ENCODE data around the gene OBSCN.

Gene OBSCN

DNA sequence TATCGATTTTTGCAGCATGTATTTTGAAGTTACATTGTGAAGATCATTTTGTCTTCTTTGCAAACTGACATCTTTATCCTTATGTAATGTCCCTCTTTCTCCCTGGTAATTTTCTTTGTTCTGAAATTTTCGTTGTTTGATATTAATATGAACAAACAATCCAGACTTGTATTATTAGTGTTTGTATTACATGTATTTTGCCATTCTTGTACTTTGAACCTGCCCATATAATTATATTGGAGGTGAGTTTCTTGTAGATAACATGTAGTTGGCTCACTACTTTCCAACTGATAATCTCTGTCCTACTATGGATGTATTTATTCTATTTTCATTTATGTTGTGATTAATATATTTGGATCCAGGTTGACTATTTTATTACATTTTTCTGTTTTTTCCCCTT is 27.1 kb downstream of the OBSCN start:
- DNase-seq (ENCODE audit: extremely low spot score), result no peak
- no peak for TF ChIP-seq SUZ12 (IDR thresholded peaks at IDR 0.05)
- TF ChIP-seq L3MBTL2 (conservative IDR thresholded peaks at IDR 0.05), result no peak
- no peak for TF ChIP-seq CTBP1 (IDR thresholded peaks at IDR 0.05; ENCODE audit: borderline replicate concordance)
- TF ChIP-seq HDGF (IDR thresholded peaks at IDR 0.05; ENCODE audit: borderline replicate concordance), result no peak
- no peak for TF ChIP-seq ZNF384 (IDR thresholded peaks at IDR 0.05)
- no peak for TF ChIP-seq FOXM1 (IDR thresholded peaks at IDR 0.05; ENCODE audit: borderline replicate concordance)
- TF ChIP-seq SP1 (IDR thresholded peaks at IDR 0.05), result no peak
- TF ChIP-seq NFRKB (IDR thresholded peaks at IDR 0.05), result no peak
- no peak for TF ChIP-seq ELF4 (IDR thresholded peaks at IDR 0.05)
- no peak for TF ChIP-seq BHLHE40 (IDR thresholded peaks at IDR 0.05; ENCODE audit: borderline replicate concordance)
- no peak for TF ChIP-seq FOXA1 (IDR thresholded peaks at IDR 0.05)
- ChIA-PET POLR2A (no interaction called here), CTCF (no interaction called here)

DNA sequence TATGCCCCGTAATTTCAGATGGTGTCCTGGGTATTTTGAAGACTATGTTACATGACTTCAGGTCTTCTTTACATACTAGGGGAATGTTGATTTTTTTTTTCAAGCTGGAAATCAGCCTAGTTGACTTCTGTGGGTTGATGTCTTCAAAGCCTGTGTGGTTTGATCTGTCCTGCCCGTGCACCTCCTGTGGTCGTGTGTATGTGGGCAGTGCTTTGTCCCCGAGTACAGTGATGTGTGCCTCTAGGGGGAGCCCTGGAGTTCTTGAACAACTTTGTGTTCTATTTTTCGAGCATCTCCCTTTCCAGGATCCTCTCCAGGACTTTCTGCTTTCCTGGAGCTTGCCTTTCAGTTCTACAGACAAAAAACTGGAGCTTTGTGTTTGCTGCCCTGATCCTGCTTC is 28.9 kb downstream of the OBSCN start:
- peak; percentile 76 for DNase-seq (ENCODE audit: extremely low spot score)
- CTCF ChIA-PET, result interaction anchor here (1.0 kb wide), 1 partner anchor 35 kb away, joined by 3 read pairs; no protein-coding TSS in a partner anchor
- no peak for TF ChIP-seq FOXK2 (IDR thresholded peaks at IDR 0.05)
- TF ChIP-seq TARDBP (IDR thresholded peaks at IDR 0.05), result no peak
- TF ChIP-seq ELF4 (IDR thresholded peaks at IDR 0.05), result no peak
- no peak for TF ChIP-seq FOXA1 (IDR thresholded peaks at IDR 0.05)
- no peak for TF ChIP-seq ZNF384 (IDR thresholded peaks at IDR 0.05)
- TF ChIP-seq NFRKB (IDR thresholded peaks at IDR 0.05), result no peak
- TF ChIP-seq ARNT (IDR thresholded peaks at IDR 0.05), result no peak
- no peak for TF ChIP-seq SUZ12 (IDR thresholded peaks at IDR 0.05)
- TF ChIP-seq SP1 (IDR thresholded peaks at IDR 0.05), result no peak
- no peak for TF ChIP-seq BHLHE40 (IDR thresholded peaks at IDR 0.05; ENCODE audit: borderline replicate concordance)
- no peak for TF ChIP-seq CTBP1 (IDR thresholded peaks at IDR 0.05; ENCODE audit: borderline replicate concordance)
- TF ChIP-seq LEF1 (IDR thresholded peaks at IDR 0.05; ENCODE audit: borderline replicate concordance), result no peak
- TF ChIP-seq FOXM1 (IDR thresholded peaks at IDR 0.05; ENCODE audit: borderline replicate concordance), result no peak
- POLR2A ChIA-PET, result no interaction called here

DNA sequence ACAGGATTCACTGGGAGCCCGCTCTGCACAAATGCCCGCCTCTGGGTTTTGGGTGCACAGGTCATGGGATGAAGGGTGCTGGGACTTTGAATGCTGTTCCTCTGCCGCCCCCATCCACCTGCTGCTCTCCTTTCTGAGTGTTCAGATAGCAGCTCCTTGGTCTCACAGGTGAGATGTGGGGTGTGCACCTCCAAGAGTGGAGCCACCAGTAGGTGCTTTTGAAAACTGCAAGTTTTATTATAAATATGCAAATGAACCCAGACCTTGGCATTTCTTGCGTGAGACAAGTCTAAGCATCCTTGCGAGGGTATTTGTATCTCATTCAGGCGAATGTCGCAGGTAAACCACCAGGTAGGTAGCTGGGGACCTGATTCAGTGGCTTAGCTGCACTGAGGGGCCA is 30.2 kb downstream of the OBSCN start:
- no peak for DNase-seq (ENCODE audit: extremely low spot score)
- POLR2A ChIA-PET, result no interaction called here
- TF ChIP-seq SP1 (IDR thresholded peaks at IDR 0.05) (no peak), ARNT (IDR thresholded peaks at IDR 0.05) (no peak), L3MBTL2 (conservative IDR thresholded peaks at IDR 0.05) (no peak), SUZ12 (IDR thresholded peaks at IDR 0.05) (no peak), ZNF384 (IDR thresholded peaks at IDR 0.05) (no peak), CTBP1 (IDR thresholded peaks at IDR 0.05; ENCODE audit: borderline replicate concordance) (no peak), BHLHE40 (IDR thresholded peaks at IDR 0.05; ENCODE audit: borderline replicate concordance) (no peak), ELF4 (IDR thresholded peaks at IDR 0.05) (no peak), TARDBP (IDR thresholded peaks at IDR 0.05) (no peak)
- TF ChIP-seq, protein P1, sequence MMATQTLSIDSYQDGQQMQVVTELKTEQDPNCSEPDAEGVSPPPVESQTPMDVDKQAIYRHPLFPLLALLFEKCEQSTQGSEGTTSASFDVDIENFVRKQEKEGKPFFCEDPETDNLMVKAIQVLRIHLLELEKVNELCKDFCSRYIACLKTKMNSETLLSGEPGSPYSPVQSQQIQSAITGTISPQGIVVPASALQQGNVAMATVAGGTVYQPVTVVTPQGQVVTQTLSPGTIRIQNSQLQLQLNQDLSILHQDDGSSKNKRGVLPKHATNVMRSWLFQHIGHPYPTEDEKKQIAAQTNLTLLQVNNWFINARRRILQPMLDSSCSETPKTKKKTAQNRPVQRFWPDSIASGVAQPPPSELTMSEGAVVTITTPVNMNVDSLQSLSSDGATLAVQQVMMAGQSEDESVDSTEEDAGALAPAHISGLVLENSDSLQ (IDR thresholded peaks at IDR 0.05), result no peak
- CTCF ChIA-PET, result no interaction called here

DNA sequence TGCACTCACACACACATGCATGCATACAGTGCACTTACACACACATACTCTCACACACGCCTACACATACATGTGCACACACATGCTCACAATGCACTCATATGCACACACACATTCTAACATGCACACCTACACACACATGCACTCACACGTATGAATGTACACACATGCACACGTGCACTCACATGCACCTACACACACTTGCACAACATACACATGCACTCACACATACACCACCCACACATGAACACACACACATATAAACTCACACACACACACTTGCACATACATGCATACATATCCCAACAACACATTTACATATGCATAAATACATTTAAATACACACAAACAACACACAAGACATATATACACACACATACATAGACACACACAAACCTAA is 30.6 kb downstream of the OBSCN start:
- no peak for DNase-seq (ENCODE audit: extremely low spot score)
- ChIA-PET POLR2A (no interaction called here), CTCF (no interaction called here)
- TF ChIP-seq, protein P1 (IDR thresholded peaks at IDR 0.05), result no peak
- TF ChIP-seq FOXA1 (IDR thresholded peaks at IDR 0.05), result no peak
- TF ChIP-seq FOXK2 (IDR thresholded peaks at IDR 0.05), result no peak
- TF ChIP-seq NFRKB (IDR thresholded peaks at IDR 0.05), result no peak
- TF ChIP-seq L3MBTL2 (conservative IDR thresholded peaks at IDR 0.05), result no peak
- no peak for TF ChIP-seq TARDBP (IDR thresholded peaks at IDR 0.05)
- no peak for TF ChIP-seq ELF4 (IDR thresholded peaks at IDR 0.05)
- no peak for TF ChIP-seq FOXM1 (IDR thresholded peaks at IDR 0.05; ENCODE audit: borderline replicate concordance)
- no peak for TF ChIP-seq LEF1 (IDR thresholded peaks at IDR 0.05; ENCODE audit: borderline replicate concordance)

DNA sequence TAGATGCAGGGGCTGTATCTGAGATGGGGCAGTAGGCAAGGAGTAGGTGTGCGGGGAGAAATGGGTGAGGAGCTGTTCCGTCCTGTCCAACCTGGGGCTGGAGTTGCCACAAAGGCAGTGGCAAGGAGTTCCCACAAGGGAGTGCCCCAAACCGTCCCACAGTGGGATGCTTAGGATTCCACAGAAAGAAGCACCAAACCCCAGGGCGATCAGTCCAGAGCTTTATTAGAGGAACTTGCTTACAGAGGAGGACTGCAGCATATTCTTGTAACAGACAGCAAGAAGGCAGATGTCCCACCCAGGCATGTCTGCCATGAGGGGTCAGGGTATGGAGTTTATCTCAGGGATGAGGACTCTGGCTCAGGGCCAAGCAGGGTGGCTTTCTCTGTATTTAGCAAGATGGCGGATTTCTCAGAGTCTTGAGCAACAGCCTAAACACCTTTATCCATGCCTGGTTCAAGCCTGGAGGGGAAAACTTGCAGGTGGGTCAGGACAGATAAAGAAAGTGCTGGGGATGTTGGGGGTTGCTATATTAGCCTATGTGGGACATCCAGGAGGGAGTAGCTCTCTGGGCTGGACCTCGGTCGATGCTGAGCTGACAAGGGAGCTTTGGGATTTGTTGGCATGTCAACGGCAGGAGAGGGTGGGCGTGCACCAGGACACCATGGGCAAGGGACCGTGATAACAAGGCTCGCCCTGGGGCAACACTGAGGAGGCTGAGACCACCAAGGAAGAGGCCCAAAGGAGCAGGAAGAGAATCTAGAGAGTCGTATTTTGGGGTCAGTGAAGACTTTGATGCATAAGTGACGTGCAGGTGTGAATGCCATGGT is 32.8 kb downstream of the OBSCN start:
- TF ChIP-seq NFRKB (IDR thresholded peaks at IDR 0.05) (no peak), TARDBP (IDR thresholded peaks at IDR 0.05) (no peak), HDGF (IDR thresholded peaks at IDR 0.05; ENCODE audit: borderline replicate concordance) (no peak), SUZ12 (IDR thresholded peaks at IDR 0.05) (no peak), FOXK2 (IDR thresholded peaks at IDR 0.05) (no peak), FOXA1 (IDR thresholded peaks at IDR 0.05) (no peak), FOXM1 (IDR thresholded peaks at IDR 0.05; ENCODE audit: borderline replicate concordance) (no peak), LEF1 (IDR thresholded peaks at IDR 0.05; ENCODE audit: borderline replicate concordance) (no peak), CTBP1 (IDR thresholded peaks at IDR 0.05; ENCODE audit: borderline replicate concordance) (no peak), ZNF384 (IDR thresholded peaks at IDR 0.05) (no peak), SP1 (IDR thresholded peaks at IDR 0.05) (no peak), ELF4 (IDR thresholded peaks at IDR 0.05) (no peak), ARNT (IDR thresholded peaks at IDR 0.05) (no peak), L3MBTL2 (conservative IDR thresholded peaks at IDR 0.05) (no peak), BHLHE40 (IDR thresholded peaks at IDR 0.05; ENCODE audit: borderline replicate concordance) (no peak)
- TF ChIP-seq, protein P1 (IDR thresholded peaks at IDR 0.05), result no peak
- CTCF ChIA-PET, result no interaction called here
- POLR2A ChIA-PET, result no interaction called here
- no peak for DNase-seq (ENCODE audit: extremely low spot score)

DNA sequence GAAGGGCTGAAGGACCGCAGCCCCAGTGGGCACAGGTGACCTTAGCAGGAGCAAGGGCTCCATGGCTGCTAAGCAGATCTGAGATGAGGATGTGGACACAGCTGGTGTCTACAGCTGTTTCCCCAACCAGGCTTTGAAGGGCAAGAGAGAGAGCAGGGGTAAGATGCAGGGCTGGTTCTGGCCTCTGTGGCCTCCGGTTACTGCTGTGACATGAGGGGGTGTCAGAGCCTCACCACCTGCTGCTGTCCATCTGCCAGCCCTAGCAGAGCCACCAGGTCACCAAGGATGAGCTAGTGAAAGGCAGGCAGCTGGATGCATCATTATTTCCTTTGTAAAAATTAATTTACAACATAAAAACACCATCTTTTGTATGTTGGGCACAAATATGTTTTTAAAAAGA is 33.4 kb downstream of the OBSCN start:
- POLR2A ChIA-PET, result no interaction called here

More for the DNA sequence above, 33.4 kb downstream of the OBSCN start:
- TF ChIP-seq L3MBTL2 (conservative IDR thresholded peaks at IDR 0.05) (no peak), NFRKB (IDR thresholded peaks at IDR 0.05) (no peak), ARNT (IDR thresholded peaks at IDR 0.05) (no peak), FOXA1 (IDR thresholded peaks at IDR 0.05) (no peak), BHLHE40 (IDR thresholded peaks at IDR 0.05; ENCODE audit: borderline replicate concordance) (no peak), TARDBP (IDR thresholded peaks at IDR 0.05) (no peak), CTBP1 (IDR thresholded peaks at IDR 0.05; ENCODE audit: borderline replicate concordance) (no peak), ELF4 (IDR thresholded peaks at IDR 0.05) (no peak), ZNF384 (IDR thresholded peaks at IDR 0.05) (no peak), FOXK2 (IDR thresholded peaks at IDR 0.05) (no peak), HDGF (IDR thresholded peaks at IDR 0.05; ENCODE audit: borderline replicate concordance) (no peak), LEF1 (IDR thresholded peaks at IDR 0.05; ENCODE audit: borderline replicate concordance) (no peak), FOXM1 (IDR thresholded peaks at IDR 0.05; ENCODE audit: borderline replicate concordance) (no peak)
- TF ChIP-seq, protein P1 (IDR thresholded peaks at IDR 0.05), result no peak
- DNase-seq (ENCODE audit: extremely low spot score), result no peak
- CTCF ChIA-PET, result no interaction called here

All from HEK293T (cell line).